NCI-H1930 (cell line): ENCODE measurements around the gene MTARC2.
"Not testable (repeated sequence)": the region's sequence is repeated elsewhere in the genome, so short reads cannot be mapped to it uniquely, and the experiment has no call there.

Experiments
- DNase-seq, 2 experiments: peaks; one replicate each; lab custom pipeline; 2025; lab: John Stamatoyannopoulos, UW

MTARC2 gene

GRCh38 chr1:220748089-220748934 is at the start of gene MTARC2:
Gene MTARC2 (plus strand): TSS chr1:220748322. CDS start chr1:220748532, 210 bp downstream.
- peak; percentile 14 to 53 for DNase-seq

GRCh38 chr1:220698607-220699016 is 49.5 kb upstream of the MTARC2 start:
- DNase-seq, result no peak

GRCh38 chr1:220699044-220699443 is 49.1 kb upstream of the MTARC2 start:
- DNase-seq, result no peak

GRCh38 chr1:220700556-220701179 is 47.5 kb upstream of the MTARC2 start:
- DNase-seq, result no peak

- DNase-seq, result no peak
Observed at GRCh38 chr1:220701974-220702373, 46.1 kb upstream of the MTARC2 start.

- no peak for DNase-seq
Observed at GRCh38 chr1:220702733-220703270, 45.3 kb upstream of the MTARC2 start.

GRCh38 chr1:220703305-220703704 is 44.8 kb upstream of the MTARC2 start:
- no peak for DNase-seq

- no peak for DNase-seq
Observed at GRCh38 chr1:220705782-220706181, 42.3 kb upstream of the MTARC2 start.

- DNase-seq, result no peak
Observed at GRCh38 chr1:220706480-220706879, 41.6 kb upstream of the MTARC2 start.

GRCh38 chr1:220707160-220707559 is 41.0 kb upstream of the MTARC2 start:
- DNase-seq, result no peak

- no peak for DNase-seq
Observed at GRCh38 chr1:220708244-220708643, 39.9 kb upstream of the MTARC2 start.

GRCh38 chr1:220708936-220709801 is 39.0 kb upstream of the MTARC2 start:
- no peak for DNase-seq

- no peak for DNase-seq
Observed at GRCh38 chr1:220710333-220710732, 37.8 kb upstream of the MTARC2 start.

- DNase-seq, result no peak
Observed at GRCh38 chr1:220711056-220711809, 36.9 kb upstream of the MTARC2 start.

- not testable (repeated sequence) for DNase-seq
Observed at GRCh38 chr1:220715986-220716385, 32.1 kb upstream of the MTARC2 start.

- no peak for DNase-seq
Observed at GRCh38 chr1:220717800-220718640, 30.1 kb upstream of the MTARC2 start.

- not testable (repeated sequence) for DNase-seq
Observed at GRCh38 chr1:220721266-220721665, 26.9 kb upstream of the MTARC2 start.

GRCh38 chr1:220726634-220727033 is 21.5 kb upstream of the MTARC2 start:
- DNase-seq, result no peak

GRCh38 chr1:220727519-220727918 is 20.6 kb upstream of the MTARC2 start:
- DNase-seq, result no peak

GRCh38 chr1:220730486-220730885 is 17.6 kb upstream of the MTARC2 start:
- no peak for DNase-seq
